HepG2 (cell line): ENCODE data around the gene BATF2. TPM values are rescaled to one million over a fixed set of nuclear protein-coding genes. Genes with fewer than 3 reads are reported as not detected.

ENCODE experiments used
- ATAC-seq: fragments of 200-7000 bp; cut with Tn5 transposase; 3 replicates; pipeline ENCODE4 v1.9.1; 2020; ENCODE audit warnings: mild to moderate bottlenecking, moderate library complexity
- BruUV-seq: library from RNA; stranded (reverse); fragments of 400-500 nt; replicated peaks from 2 replicates; lab custom pipeline; 2021; lab: Mats Ljungman, UMichigan
- CTCF ChIA-PET: fragments of 300-600 bp; formaldehyde crosslinking; extraction: SDS; loops from one replicate; lab custom pipeline; 2021; ENCODE audit warnings: low total read pairs, inconsistent platforms, low intra/inter-chr PET ratio; lab: Yijun Ruan, JAX
- POLR2A ChIA-PET: fragments of 350-600 bp; sonication (Branson Sonifier 250); formaldehyde crosslinking; loops from one replicate; lab custom pipeline; 2020; ENCODE audit warnings: antibody characterized with exemption, inconsistent platforms; lab: Yijun Ruan, JAX
- DNase-seq: peaks from one replicate; pipeline ENCODE4 v3.0.0-alpha.2; 2015; ENCODE audit warnings: low spot score
- FAIRE-seq: peaks from 3 replicates; lab custom pipeline; 2011; peaks lifted over from hg19 to GRCh38; lab: Jason Lieb, UNC
- H2AFZ ChIP-seq: one replicate; pipeline ENCODE4 v1.6.1; 2011; ENCODE audit warnings: low read length, inconsistent platforms
- H3K27ac ChIP-seq: fragments of 300-600 bp; 3 replicates; pipeline ENCODE4 v1.8.0; 2011; ENCODE audit warnings: mixed run types, mild to moderate bottlenecking, mixed read lengths, low read length, inconsistent platforms; ENCODE audit not compliant: insufficient read depth; ENCODE audit errors: extremely low read length
- H3K27me3 ChIP-seq, 2 experiments: fragments of 200-600 bp in 1 of 2; 2 replicates in 1 of 2; 3 replicates in 1 of 2; pipeline versions ENCODE4 v1.6.0 to v1.8.0; 2011; ENCODE audit warnings: low read length in 2 of 2, mild to moderate bottlenecking in 2 of 2, moderate library complexity in 2 of 2, inconsistent platforms in 1 of 2; ENCODE audit not compliant: insufficient read depth in 2 of 2, control insufficient read depth in 1 of 2
- H3K36me3 ChIP-seq, 2 experiments: fragments of 200-600 bp in 1 of 2; replicated peaks in 1 of 2; 2 replicates in 1 of 2; 3 replicates in 1 of 2; pipeline versions ENCODE4 v1.5.1 to v1.8.0; 2011; ENCODE audit warnings: low read length in 2 of 2, inconsistent platforms in 1 of 2; ENCODE audit not compliant: insufficient read depth in 2 of 2, control insufficient read depth in 1 of 2
- H3K4me1 ChIP-seq: 2 replicates; pipeline ENCODE4 v1.5.1; 2012; ENCODE audit warnings: low read length, inconsistent platforms; ENCODE audit not compliant: insufficient read depth
- H3K4me2 ChIP-seq: 2 replicates; pipeline ENCODE4 v1.6.0; 2011; ENCODE audit warnings: low read depth, low read length, inconsistent platforms
- H3K4me3 ChIP-seq, 3 experiments: fragments of 200-600 bp in 1 of 3; sonication (generic), shearing (Covaris generic) in 1 of 3; replicated peaks in 1 of 3; 2 replicates each; pipeline ENCODE4 v1.5.1; 2011 to 2016; ENCODE audit warnings: low read length in 3 of 3, inconsistent platforms in 2 of 3, low read depth in 2 of 3, mild to moderate bottlenecking in 2 of 3, control low read depth in 1 of 3, mixed read lengths in 1 of 3; ENCODE audit not compliant: insufficient read depth in 1 of 3
- H3K79me2 ChIP-seq: one replicate; pipeline ENCODE4 v1.6.1; 2011; ENCODE audit warnings: low read length, inconsistent platforms; ENCODE audit not compliant: insufficient read depth
- H3K9ac ChIP-seq: 2 replicates; pipeline ENCODE4 v1.6.0; 2011; ENCODE audit warnings: mild to moderate bottlenecking, low read depth, low read length, inconsistent platforms; ENCODE audit not compliant: insufficient read depth
- H3K9me3 ChIP-seq: 2 replicates; pipeline ENCODE4 v1.5.1; 2012; ENCODE audit warnings: mild to moderate bottlenecking, low read length
- H4K20me1 ChIP-seq: 2 replicates; pipeline ENCODE4 v1.6.0; 2011; ENCODE audit warnings: inconsistent platforms, mild to moderate bottlenecking, low read length, moderate library complexity; ENCODE audit not compliant: insufficient read depth
- ATAD3A ChIP-seq: sonication (generic); formaldehyde crosslinking; IDR thresholded peaks from 2 replicates; pipeline ENCODE4 v1.4.0; 2020; ENCODE audit warnings: missing genetic modification reagents
- ATF2 ChIP-seq: sonication (generic); formaldehyde crosslinking; IDR thresholded peaks from 2 replicates; pipeline ENCODE4 v1.4.0; 2020; ENCODE audit warnings: missing genetic modification reagents
- HNF1B ChIP-seq: sonication (generic); formaldehyde crosslinking; IDR thresholded peaks from 2 replicates; pipeline ENCODE4 v1.5.1; 2020; ENCODE audit warnings: mild to moderate bottlenecking, moderate library complexity, missing genetic modification reagents
- KLF6 ChIP-seq: IDR thresholded peaks from 2 replicates; pipeline ENCODE4 v1.8.0; 2016; ENCODE audit warnings: missing biosample characterization, missing genetic modification reagents
- MATR3 ChIP-seq: sonication (generic); formaldehyde crosslinking; IDR thresholded peaks from 2 replicates; pipeline ENCODE4 v1.4.0; 2020; ENCODE audit warnings: missing genetic modification reagents
- NCOA5 ChIP-seq: sonication (generic); formaldehyde crosslinking; IDR thresholded peaks from 2 replicates; pipeline ENCODE4 v1.4.0; 2020; ENCODE audit warnings: missing genetic modification reagents
- NR2F6 ChIP-seq, 2 experiments: IDR thresholded peaks; 2 replicates each; pipeline ENCODE4 v1.6.1; 2016; ENCODE audit warnings: antibody characterized with exemption in 1 of 2, mild to moderate bottlenecking in 1 of 2
- PTBP1 ChIP-seq: fragments of 200-400 bp; formaldehyde crosslinking; IDR thresholded peaks from 2 replicates; pipeline ENCODE4 v1.6.1; 2018; ENCODE audit warnings: low read length, low read depth; ENCODE audit not compliant: poor library complexity, severe bottlenecking
- SKI ChIP-seq: fragments of 450-650 bp; IDR thresholded peaks from one replicate; pipeline ENCODE4 v1.6.1; 2018; ENCODE audit warnings: mild to moderate bottlenecking; ENCODE audit not compliant: partially characterized antibody
- SMARCC2 ChIP-seq: fragments of 450-650 bp; IDR thresholded peaks from 2 replicates; pipeline ENCODE4 v1.6.1; 2017; ENCODE audit warnings: antibody characterized with exemption, mild to moderate bottlenecking
- STAT6 ChIP-seq: sonication (generic); formaldehyde crosslinking; IDR thresholded peaks from 2 replicates; pipeline ENCODE4 v1.4.0; 2020; ENCODE audit warnings: missing genetic modification reagents, mild to moderate bottlenecking, borderline replicate concordance
- ZNF124 ChIP-seq: sonication (generic); formaldehyde crosslinking; IDR thresholded peaks from 2 replicates; pipeline ENCODE4 v1.4.0; 2020; ENCODE audit warnings: missing genetic modification reagents
- ZNF251 ChIP-seq: sonication (generic); formaldehyde crosslinking; IDR thresholded peaks from 2 replicates; pipeline ENCODE4 v1.9.0; 2021; ENCODE audit warnings: mild to moderate bottlenecking, missing genetic modification reagents
- ZNF382 ChIP-seq: sonication (generic); formaldehyde crosslinking; IDR thresholded peaks from 2 replicates; pipeline ENCODE4 v1.5.0; 2020; ENCODE audit warnings: missing genetic modification reagents, mild to moderate bottlenecking, borderline replicate concordance
- ZNF678 ChIP-seq: sonication (generic); formaldehyde crosslinking; IDR thresholded peaks from 2 replicates; pipeline ENCODE4 v1.4.0; 2020; ENCODE audit warnings: mild to moderate bottlenecking, missing genetic modification reagents
- ZNF782 ChIP-seq: sonication (generic); formaldehyde crosslinking; IDR thresholded peaks from 2 replicates; pipeline ENCODE4 v1.4.0; 2020; ENCODE audit warnings: missing genetic modification reagents, mild to moderate bottlenecking, borderline replicate concordance
- WGBS: methylation state at CpG from one replicate; pipeline ENCODE4 v1.1.6; 2017; ENCODE audit warnings: low lambda C conversion rate; 5-methylcytosine and 5-hydroxymethylcytosine counted together
- in situ Hi-C: cut with HindIII; loops from 2 replicates; pipeline ENCODE4 v1.10.0; 2017; ENCODE audit warnings: low pct_unique_long_range_greater_than_20kb; ENCODE audit not compliant: extremely low pct_ligation_motif_present
- intact Hi-C: fragments of 100-400 bp; cut with micrococcal nuclease; formaldehyde crosslinking; loops from one replicate; pipeline ENCODE4 v1.10.0; 2022; ENCODE audit not compliant: unreplicated experiment
- polyA plus RNA-seq, 8 experiments: library from polyadenylated mRNA; depleted of rRNA in 3 of 8; stranded (reverse) in 7 of 8; unstranded in 1 of 8; fragments of >200 nt; fragmentation: Illumina TruSeq in 4 of 8; extraction: Trizol in 4 of 8; gene quantifications; 2 replicates each; pipeline versions ENCODE4 v1.2.1 to v1.2.3, GENCODE V29; 2011 to 2016; ENCODE audit warnings: low read depth in 4 of 8, missing spikeins in 1 of 8, mixed read lengths in 1 of 8; ENCODE audit not compliant: insufficient read depth in 1 of 8
- total RNA-seq, 5 experiments: library from RNA; depleted of rRNA; stranded (reverse); fragments of >200 nt; fragmentation: Illumina TruSeq; extraction: Trizol; gene quantifications; 2 replicates each; pipeline ENCODE4 v1.2.3, GENCODE V29; 2016; ENCODE audit warnings: low read depth in 1 of 5

BATF2 gene
- total and polyA plus RNA-seq, 2 of the 13 experiments (the other 11 are each of a cell fraction or from before 2014, with no cell fraction given) = 2.8 to 3.9 TPM

DNA sequence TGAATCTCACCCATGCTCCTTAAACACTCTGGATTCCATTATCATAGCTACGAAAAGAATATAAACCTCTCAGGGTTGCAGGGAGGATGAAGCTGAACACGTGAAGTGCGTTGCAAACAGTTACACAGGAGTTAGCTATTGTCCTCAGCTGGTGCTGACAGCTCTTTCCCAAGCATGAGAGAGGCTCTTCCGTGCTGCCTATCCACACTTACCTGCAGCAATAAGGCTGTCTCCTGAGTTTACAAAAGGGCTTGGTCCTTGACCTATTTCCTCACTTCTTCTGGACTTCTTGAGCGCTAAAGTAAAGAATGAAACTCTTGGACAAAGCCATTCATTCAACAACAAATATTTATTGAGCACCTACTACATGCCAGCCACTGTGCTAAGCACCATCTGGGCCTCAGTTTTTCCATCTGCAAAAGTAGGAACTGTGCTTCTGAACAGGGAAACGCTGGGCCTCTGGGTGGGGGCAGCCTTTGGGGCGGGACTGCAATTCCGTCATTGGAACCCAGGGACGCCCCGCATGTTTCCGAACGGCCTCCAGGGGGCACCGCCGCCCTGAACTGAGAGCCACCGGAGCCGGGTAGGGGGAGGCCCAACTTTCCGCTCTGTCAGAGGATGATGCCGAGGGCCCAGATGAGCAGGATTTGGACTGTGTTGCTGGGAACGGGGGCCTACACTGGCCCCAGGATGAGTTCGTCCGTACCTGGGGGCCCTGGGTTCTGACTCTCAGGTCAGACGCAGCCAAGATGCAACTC lies 16.5 kb upstream of the BATF2 start:
- H3K9ac ChIP-seq = peak overlapping the region; percentile 68
- no peaks in the 10 kb centered on the region for H4K20me1 ChIP-seq
- peak overlapping the region; percentile 72 for H3K27ac ChIP-seq
- H2AFZ ChIP-seq = no peak overlapping the region
- BruUV-seq = TSS peak; percentile 76
- FAIRE-seq (peak; percentile 47), ATAC-seq (peak; percentile 82), DNase-seq (peak; percentile 75)
- peak overlapping the region; percentile 80 for H3K4me2 ChIP-seq
- 13% methylated on average over 7 of the region's 22 CpGs for WGBS
- H3K79me2 ChIP-seq = no peaks in the 10 kb centered on the region
- in situ Hi-C loops = no loop called here
- no peaks in the 10 kb centered on the region for H3K9me3 ChIP-seq
- no peaks in the 10 kb centered on the region for H3K36me3 ChIP-seq
- H3K4me3 ChIP-seq = peak overlapping the region; percentile 77 to 81 (median 80); a peak in 5 of 6 replicates
- ChIA-PET CTCF (interaction anchor here (1.2 to 1.9 kb wide), 9 partner anchors 11 to 166 kb away, joined by 3 to 9 read pairs (median 5); partner anchors contain the start of genes BATF2, SNX15 and ZNHIT2), POLR2A (interaction anchor here (0.6 to 3.2 kb wide), 19 partner anchors 11 to 171 kb away, joined by 3 to 42 read pairs (median 4); partner anchors contain the start of genes BATF2, CAPN1, FAU and GPHA2)
- H3K4me1 ChIP-seq = peaks cover 36% of the 10 kb centered on the region
- H3K27me3 ChIP-seq = no peaks in the 10 kb centered on the region
- intact Hi-C loops = loop anchor here (1.0 kb wide), 1 partner anchor 56 kb away; no protein-coding TSS in a partner anchor
- TF ChIP-seq NR2F6 (IDR thresholded peaks at IDR 0.05) (peak; percentile 61; the same call in 1 of the 2 replicates), NR2F6 (CRISPR knock-in tag; IDR thresholded peaks at IDR 0.05) (no peak), STAT6 (CRISPR knock-in tag) (no peak), ZNF124 (CRISPR knock-in tag) (no peak), MATR3 (CRISPR knock-in tag) (no peak), SMARCC2 (no peak), PTBP1 (no peak), ATF2 (CRISPR knock-in tag) (peak; percentile 40; the same call in 1 of the 2 replicates), ATAD3A (no peak), ZNF251 (CRISPR knock-in tag) (no peak), HNF1B (peak; percentile 93), KLF6 (CRISPR knock-in tag) (0 out of 2 replicates have a peak, but pooled peaks have one; percentile 19), ZNF782 (no peak), ZNF382 (CRISPR knock-in tag) (no peak), SKI (no peak), ZNF678 (CRISPR knock-in tag) (0 out of 2 replicates have a peak, but pooled peaks have one; percentile 12), NCOA5 (no peak)
